Activated T-cell treated with anti-CD3 and anti-CD28 coated beads, Interleukin-2, amount 50 U/mL, for 24 hours (primary cell): ENCODE results near the gene PIRT.
"Not testable (repeated sequence)": the region's sequence is repeated elsewhere in the genome, so short reads cannot be mapped to it uniquely, and the experiment has no call there.

Source experiments
- DNase-seq: peaks from one replicate; pipeline ENCODE4 v3.0.0-alpha.2; 2020
- H3K27ac Mint-ChIP-seq: 2 replicates; pipeline ENCODE4 v1.8.0; 2020; ENCODE audit warnings: mild to moderate bottlenecking, mixed read lengths
- H3K27me3 Mint-ChIP-seq: 2 replicates; pipeline ENCODE4 v1.8.0; 2020; ENCODE audit warnings: mixed read lengths
- H3K36me3 Mint-ChIP-seq: 2 replicates; pipeline ENCODE4 v1.8.0; 2020; ENCODE audit warnings: low read depth, mixed read lengths
- H3K4me1 Mint-ChIP-seq: 2 replicates; pipeline ENCODE4 v1.8.0; 2020; ENCODE audit warnings: low read depth, mixed read lengths
- H3K4me3 Mint-ChIP-seq: 2 replicates; pipeline ENCODE4 v1.8.0; 2020; ENCODE audit warnings: mild to moderate bottlenecking, moderate library complexity, mixed read lengths
- H3K9me3 Mint-ChIP-seq: 2 replicates; pipeline ENCODE4 v1.8.0; 2020; ENCODE audit warnings: mixed read lengths

PIRT gene

DNA sequence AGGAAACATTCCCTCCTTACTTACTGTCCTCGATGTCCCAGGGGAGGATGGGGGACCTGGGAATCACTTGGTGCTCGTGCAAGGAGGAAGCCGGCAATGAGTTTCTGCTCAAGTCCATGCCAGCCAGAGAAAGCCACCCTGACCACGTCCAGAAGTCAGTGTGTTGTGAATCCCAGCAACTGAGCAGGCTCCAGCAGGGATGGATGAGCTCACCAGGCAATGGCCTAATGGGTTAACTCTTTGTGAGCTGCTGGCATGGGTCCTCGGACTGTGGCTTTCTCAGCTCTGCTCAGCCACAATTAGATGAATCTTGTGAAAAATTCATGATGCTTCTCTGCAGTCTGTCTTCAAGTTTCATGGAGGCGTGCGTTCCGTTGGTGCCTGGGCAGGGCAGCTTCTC is at the start of gene PIRT:
PIRT (minus strand) TSS at position 167 of the 400 bp plus-strand sequence. CDS start 12,442 bp downstream, outside the sequence.
- DNase-seq, result no peak
- no peak within 1 kb of the TSS for H3K27ac Mint-ChIP-seq
- H3K4me3 Mint-ChIP-seq, result no peak within 1 kb of the TSS
- no peaks in the 10 kb centered on the region for H3K4me1 Mint-ChIP-seq
- no peaks in the 10 kb centered on the region for H3K9me3 Mint-ChIP-seq
- no peaks in the 10 kb centered on the region for H3K27me3 Mint-ChIP-seq
- H3K36me3 Mint-ChIP-seq, result no peaks in the 10 kb centered on the region

DNA sequence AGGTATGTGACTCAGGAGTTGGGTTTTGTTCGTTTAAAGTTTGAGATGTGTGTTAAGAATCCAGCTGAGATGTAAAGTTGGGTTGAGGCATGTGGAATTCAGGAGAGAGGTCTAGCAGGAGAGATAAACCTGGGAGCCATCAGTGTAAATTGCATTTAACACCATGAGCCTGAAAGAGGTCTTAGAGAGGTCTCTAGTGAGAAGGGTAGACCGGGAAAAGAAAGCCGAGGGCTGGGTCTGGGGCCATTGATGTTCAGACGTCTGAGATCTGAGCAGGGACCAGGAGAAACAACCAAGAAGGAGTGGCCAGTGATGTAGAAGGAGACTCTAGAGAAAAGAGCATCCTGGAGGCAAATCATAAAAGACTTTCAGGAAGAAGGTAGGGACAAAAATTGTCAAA is 44.1 kb upstream of the PIRT start:
- Mint-ChIP-seq H3K4me1 (no peaks in the 10 kb centered on the region), H3K4me3 (no peak overlapping the region), H3K36me3 (no peaks in the 10 kb centered on the region), H3K27ac (no peak overlapping the region), H3K27me3 (peaks cover 24% of the 10 kb centered on the region), H3K9me3 (no peaks in the 10 kb centered on the region)
- no peak for DNase-seq

DNA sequence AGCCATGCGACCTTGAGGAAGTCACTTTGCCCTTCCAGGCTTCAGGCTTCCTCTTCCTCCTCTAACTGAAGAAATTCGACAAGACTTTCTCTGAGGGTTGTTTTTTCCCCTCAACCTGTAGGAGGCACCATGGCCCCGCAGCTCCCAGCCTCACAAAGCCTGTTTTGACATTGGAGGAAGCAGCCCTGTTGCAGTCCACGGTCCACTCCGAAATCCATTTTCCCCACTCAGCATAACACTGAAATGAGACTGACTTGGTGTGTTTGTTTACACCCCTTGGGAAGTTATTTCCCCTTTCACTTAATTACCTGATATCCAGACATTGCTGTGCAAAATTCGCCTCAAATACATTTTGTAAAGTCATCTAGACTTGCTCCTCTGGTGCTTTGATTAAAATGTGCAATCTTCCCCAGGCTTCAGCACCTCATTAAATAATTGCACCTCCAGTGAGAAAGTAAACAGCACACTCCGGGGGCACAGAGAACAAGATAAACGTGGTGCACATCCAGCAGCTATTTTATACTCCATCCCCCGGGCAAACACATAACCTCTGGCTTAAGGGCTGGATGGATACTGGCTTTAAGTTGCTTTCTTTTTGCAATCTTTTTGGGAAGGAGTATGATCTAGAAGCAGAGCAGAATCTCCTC is 41.4 kb upstream of the PIRT start:
- no peak overlapping the region for H3K27ac Mint-ChIP-seq
- no peak overlapping the region for H3K4me3 Mint-ChIP-seq
- no peak for DNase-seq
- peaks cover 38% of the 10 kb centered on the region for H3K27me3 Mint-ChIP-seq
- H3K4me1 Mint-ChIP-seq, result peaks cover 1% of the 10 kb centered on the region
- H3K36me3 Mint-ChIP-seq, result no peaks in the 10 kb centered on the region
- no peaks in the 10 kb centered on the region for H3K9me3 Mint-ChIP-seq

DNA sequence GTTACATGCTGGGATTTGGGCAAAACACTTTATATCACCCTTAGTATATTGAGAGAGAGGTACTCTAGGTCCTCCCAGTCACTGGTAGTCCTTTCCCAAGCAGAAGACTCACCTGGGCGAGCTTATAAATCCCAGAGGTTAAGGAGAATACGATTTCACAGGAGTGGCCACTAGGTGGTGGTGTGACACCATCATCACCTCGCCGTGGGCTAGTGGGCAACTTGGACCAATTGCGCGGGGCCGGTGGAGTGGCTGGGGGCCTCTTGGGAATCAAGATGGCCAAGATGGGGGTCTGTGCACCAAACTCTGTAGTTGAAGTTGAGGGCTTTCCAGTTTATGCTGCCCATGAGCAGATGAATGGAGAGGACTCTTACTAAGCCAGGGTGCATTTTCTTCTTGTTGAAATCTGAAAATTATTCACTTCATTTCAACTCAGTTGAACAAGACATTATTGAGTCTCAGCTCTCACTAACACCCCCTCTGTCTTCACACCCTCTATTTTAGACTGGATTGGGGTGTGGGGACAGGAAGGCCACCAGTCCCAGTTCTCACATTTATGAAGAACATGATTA is 38.2 kb upstream of the PIRT start:
- Mint-ChIP-seq H3K4me1 (peaks cover 1% of the 10 kb centered on the region), H3K27ac (no peak overlapping the region), H3K27me3 (peaks cover 56% of the 10 kb centered on the region), H3K36me3 (no peaks in the 10 kb centered on the region), H3K9me3 (no peaks in the 10 kb centered on the region), H3K4me3 (no peak overlapping the region)
- DNase-seq, result peak; percentile 42

DNA sequence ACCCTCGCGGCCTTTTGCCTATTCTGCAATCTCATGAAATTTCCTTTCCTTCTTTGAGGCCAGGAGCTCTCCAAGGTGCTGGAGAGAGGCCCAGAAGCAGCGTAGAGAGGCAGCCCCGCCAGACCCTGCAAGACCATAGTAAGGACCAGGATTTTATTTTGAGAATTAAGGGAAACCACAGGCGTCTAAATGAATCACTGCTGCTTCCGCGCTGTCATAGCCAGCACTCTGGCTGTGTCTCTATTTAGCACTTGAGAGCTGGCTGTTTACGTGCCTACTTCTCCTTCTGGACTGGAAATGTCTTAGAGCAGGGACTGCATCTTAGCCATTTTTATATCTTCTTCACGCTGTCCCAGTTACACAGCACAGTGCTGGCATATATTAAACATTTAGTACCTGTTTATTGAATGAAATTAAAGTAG is 37.6 kb upstream of the PIRT start:
- no peak for DNase-seq
- Mint-ChIP-seq H3K4me1 (peaks cover 1% of the 10 kb centered on the region), H3K27me3 (peaks cover 56% of the 10 kb centered on the region), H3K9me3 (no peaks in the 10 kb centered on the region), H3K4me3 (no peak overlapping the region), H3K36me3 (no peaks in the 10 kb centered on the region), H3K27ac (no peak overlapping the region)

DNA sequence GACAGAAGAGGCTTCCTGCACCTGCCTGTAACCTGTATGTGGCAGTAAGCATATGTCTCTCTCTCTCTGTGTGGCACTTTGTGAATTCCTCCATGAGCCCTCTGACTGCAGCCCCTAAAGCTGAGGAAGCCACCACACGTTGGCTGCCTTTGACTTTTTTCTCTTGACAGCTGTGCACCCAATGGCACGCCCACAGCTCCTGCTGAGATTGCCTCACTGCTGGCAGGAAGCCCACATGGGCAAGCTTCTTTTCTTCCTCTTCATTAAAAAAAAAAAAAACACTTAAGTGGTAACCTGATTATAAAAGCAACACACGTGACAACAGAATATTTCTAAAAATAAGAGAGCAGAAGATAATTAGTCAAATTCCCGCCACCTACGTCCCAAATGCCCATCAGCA is 34.0 kb upstream of the PIRT start:
- peaks cover 4% of the 10 kb centered on the region for H3K9me3 Mint-ChIP-seq

DNA sequence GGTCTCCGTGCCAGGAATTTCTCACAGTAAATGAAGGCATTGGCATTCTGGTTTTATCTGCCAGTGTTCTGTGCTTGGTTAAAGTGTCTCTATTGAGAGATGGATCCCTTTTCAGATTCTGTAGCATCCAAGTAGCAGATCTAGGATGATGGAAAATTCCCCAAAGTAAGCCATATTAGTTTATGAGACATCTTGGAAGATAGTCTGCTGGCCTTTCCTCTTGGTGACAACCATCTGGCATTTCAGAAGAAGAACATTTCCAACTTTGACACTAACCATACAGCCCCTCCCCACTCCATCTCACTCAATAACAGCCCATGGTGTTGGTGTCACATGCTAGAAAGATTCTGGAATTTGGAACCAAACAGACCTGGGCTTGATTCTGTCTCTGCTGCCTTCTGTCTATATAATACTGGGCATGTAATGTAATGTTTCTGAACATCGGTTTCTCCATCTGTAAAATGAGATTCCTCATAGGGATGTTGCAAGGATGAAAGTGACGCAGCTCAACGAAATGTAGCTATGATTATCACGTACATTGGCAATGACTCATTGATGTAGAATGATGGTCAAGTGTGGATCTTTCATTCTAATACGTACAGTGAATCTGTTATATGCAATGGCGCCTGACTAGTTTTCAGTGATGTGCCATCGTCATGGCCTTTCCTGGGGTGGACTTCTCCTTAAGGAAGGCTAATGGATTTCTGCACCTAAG is 32.6 kb upstream of the PIRT start:
- Mint-ChIP-seq H3K4me1 (no peaks in the 10 kb centered on the region), H3K4me3 (no peak overlapping the region), H3K27ac (no peak overlapping the region), H3K9me3 (peaks cover 4% of the 10 kb centered on the region), H3K27me3 (peaks cover 42% of the 10 kb centered on the region), H3K36me3 (no peaks in the 10 kb centered on the region)
- no peak for DNase-seq

More for the DNA sequence above, 34.0 kb upstream of the PIRT start:
- no peak overlapping the region for H3K4me3 Mint-ChIP-seq
- H3K36me3 Mint-ChIP-seq, result no peaks in the 10 kb centered on the region
- DNase-seq, result no peak
- no peak overlapping the region for H3K27ac Mint-ChIP-seq
- H3K4me1 Mint-ChIP-seq, result peaks cover 1% of the 10 kb centered on the region
- H3K27me3 Mint-ChIP-seq, result peaks cover 43% of the 10 kb centered on the region

DNA sequence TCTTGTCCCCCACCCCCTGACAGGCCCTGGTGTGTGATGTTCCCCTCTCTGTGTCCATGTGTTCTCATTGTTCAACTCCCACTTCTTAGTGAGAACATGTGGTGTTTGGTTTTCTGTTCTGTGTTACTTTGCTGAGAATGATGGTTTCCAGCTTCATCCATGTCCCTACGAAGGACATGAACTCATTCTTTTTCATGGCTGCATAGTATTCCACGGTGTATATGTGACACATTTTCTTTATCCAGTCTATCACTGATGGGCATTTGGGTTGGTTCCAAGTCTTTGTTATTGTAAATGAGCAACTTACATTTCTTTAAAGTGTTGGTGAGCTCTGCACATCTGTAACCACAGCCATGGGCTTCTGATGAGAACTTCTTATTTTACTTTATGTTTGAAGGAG is 30.9 kb upstream of the PIRT start:
- not testable (repeated sequence) for H3K4me3 Mint-ChIP-seq, H3K4me1 Mint-ChIP-seq, H3K36me3 Mint-ChIP-seq, DNase-seq, H3K27ac Mint-ChIP-seq, H3K9me3 Mint-ChIP-seq
- H3K27me3 Mint-ChIP-seq, result peaks cover 40% of the 10 kb centered on the region

DNA sequence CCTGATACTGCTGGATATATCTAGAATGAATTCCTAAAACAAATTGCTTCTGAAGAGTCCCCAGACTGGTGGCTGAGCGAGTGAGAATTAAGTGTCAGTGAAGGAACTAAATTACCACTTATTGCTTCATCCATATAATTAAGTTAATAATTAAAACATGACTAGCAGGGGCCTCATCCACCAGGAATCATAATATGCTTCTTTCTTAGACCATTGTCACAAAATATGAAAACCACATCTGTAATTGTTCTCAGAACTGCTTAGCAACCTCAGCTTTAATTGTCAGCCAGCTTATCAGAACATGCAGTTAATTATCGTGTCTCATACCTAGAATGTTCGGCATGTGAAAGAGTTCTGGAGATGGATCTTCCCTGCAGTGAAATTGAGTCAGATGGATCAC is 21.2 kb upstream of the PIRT start:
- H3K27ac Mint-ChIP-seq, result no peak overlapping the region
- H3K4me3 Mint-ChIP-seq, result no peak overlapping the region
- peaks cover 8% of the 10 kb centered on the region for H3K27me3 Mint-ChIP-seq
- no peaks in the 10 kb centered on the region for H3K36me3 Mint-ChIP-seq
- no peaks in the 10 kb centered on the region for H3K4me1 Mint-ChIP-seq
- no peak for DNase-seq
- H3K9me3 Mint-ChIP-seq, result peaks cover 13% of the 10 kb centered on the region

DNA sequence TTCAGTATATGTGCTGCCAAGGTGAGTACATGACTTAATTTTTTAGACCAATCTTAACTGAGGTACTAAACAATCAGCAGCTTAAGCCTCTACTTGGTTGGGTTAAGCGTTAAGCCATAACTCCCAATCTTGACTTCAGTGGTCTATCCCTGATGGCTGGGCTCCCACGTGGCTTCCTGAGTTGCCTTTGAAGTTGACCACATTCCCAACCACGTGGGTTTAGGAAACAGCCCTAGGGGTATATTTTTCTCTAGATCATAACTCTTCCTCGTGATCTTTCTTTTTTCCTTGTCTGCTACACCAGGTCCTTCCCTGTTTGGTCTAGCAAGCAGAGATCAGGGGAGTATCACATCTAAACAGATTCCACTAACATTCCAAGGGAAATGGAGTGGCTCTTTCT is 20.1 kb upstream of the PIRT start:
- no peak overlapping the region for H3K27ac Mint-ChIP-seq
- no peak overlapping the region for H3K4me3 Mint-ChIP-seq
- peaks cover 8% of the 10 kb centered on the region for H3K9me3 Mint-ChIP-seq
- H3K4me1 Mint-ChIP-seq, result no peaks in the 10 kb centered on the region
- DNase-seq, result no peak
- no peaks in the 10 kb centered on the region for H3K36me3 Mint-ChIP-seq
- H3K27me3 Mint-ChIP-seq, result peaks cover 1% of the 10 kb centered on the region

DNA sequence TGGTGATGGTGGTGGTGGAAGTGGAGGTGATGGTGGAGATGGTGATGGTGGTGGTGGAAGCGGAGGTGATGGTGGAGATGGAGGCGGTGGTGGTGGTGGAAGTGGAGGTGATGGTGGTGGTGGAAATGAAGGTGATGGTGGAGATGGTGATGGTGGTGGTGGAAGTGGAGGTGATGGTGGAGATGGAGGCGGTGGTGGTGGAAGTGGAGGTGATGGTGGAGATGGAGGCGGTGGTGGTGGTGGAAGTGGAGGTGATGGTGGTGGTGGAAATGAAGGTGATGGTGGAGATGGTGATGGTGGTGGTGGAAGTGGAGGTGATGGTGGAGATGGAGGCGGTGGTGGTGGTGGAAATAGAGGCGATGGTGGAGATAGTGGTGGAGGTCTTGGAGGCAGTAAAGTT is 8.7 kb upstream of the PIRT start:
- DNase-seq, H3K27me3 Mint-ChIP-seq, H3K4me3 Mint-ChIP-seq, H3K4me1 Mint-ChIP-seq, H3K36me3 Mint-ChIP-seq, H3K9me3 Mint-ChIP-seq, H3K27ac Mint-ChIP-seq: not testable (repeated sequence)

DNA sequence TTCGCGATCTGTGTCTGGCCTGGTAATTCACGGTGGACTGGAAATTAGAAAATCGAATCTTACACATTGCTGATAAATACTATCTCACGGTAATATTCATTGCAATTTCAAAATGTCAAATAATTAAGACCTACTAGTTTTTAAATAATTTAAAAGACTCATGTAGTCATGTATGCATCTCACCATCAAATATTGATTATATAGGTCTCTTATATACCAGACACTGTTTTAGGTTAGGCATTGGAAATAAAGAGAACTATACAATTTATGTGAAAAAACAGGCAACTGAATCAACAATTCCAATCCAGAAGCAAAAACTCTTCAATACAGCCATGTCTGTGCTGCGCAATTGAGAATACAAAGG is 7.5 kb upstream of the PIRT start:
- Mint-ChIP-seq H3K4me1 (peaks cover 8% of the 10 kb centered on the region), H3K27me3 (peaks cover 7% of the 10 kb centered on the region), H3K27ac (no peak overlapping the region), H3K9me3 (no peaks in the 10 kb centered on the region), H3K36me3 (no peaks in the 10 kb centered on the region), H3K4me3 (no peak overlapping the region)
- no peak for DNase-seq

DNA sequence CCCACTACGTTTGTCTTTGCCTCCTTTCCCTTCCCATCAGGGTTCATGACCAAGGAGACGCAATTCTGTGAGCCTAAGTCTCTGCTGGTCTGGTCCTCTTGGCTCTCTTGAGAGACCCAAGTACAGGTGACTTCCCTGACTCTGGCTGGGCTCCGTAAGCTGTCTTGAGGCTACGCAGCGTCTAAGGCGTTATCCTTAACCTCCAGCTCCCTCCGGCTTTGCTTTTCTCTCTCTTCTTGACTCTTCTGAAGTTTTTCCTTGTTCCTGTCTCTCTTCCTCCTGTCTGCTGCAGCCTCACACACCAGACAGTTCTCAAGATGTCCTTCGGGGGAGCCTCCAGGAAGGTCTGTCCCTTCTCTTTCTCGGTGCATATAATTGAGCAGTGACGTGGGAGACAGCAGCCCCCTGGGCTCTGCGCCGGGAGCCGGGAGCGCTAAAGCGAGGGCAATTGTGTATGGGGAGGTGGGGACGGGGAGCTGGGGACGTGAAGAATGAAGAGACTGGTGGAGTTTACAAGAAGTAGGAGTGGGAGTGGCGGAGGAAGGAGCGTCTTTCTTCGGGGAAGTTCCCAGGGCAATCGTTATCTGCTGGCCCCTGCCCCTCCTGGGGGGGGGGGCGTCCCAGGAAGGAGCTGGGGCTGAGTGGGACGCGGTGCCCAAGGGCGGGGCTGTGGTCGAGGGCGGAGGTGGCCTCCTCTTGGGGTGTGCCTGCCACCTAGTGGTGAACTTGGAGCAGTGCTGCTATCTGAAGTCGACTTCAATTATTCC is 6.9 kb upstream of the PIRT start:
- H3K36me3 Mint-ChIP-seq, result no peaks in the 10 kb centered on the region
- H3K27me3 Mint-ChIP-seq, result peaks cover 7% of the 10 kb centered on the region
- H3K27ac Mint-ChIP-seq, result no peak overlapping the region
- H3K4me1 Mint-ChIP-seq, result peaks cover 8% of the 10 kb centered on the region
- peak overlapping the region; percentile 70 for H3K4me3 Mint-ChIP-seq
- no peaks in the 10 kb centered on the region for H3K9me3 Mint-ChIP-seq
- peak; percentile 79 for DNase-seq

DNA sequence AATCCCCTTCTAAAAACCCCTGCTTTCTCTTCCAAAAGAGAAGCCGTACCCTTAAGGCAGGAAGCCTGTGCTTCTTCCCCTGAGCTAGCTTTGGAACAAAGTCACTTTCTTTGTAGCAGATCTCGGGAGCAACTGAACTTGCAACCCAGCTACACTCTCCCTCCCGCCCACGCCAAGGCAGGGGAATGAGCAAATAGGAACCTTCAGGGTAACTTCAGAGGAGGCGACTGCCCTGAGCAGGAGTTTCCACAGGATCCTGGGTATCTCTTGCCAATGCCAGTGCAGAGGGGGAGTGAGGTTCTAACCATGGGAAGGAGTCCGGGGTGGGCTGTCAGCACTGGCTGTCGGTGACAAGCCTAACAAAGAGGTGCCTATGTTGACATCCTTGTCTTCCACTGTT is 5.9 kb upstream of the PIRT start:
- Mint-ChIP-seq H3K27me3 (peaks cover 7% of the 10 kb centered on the region), H3K4me1 (peaks cover 8% of the 10 kb centered on the region), H3K36me3 (no peaks in the 10 kb centered on the region), H3K4me3 (no peak overlapping the region), H3K27ac (no peak overlapping the region), H3K9me3 (no peaks in the 10 kb centered on the region)
- no peak for DNase-seq

DNA sequence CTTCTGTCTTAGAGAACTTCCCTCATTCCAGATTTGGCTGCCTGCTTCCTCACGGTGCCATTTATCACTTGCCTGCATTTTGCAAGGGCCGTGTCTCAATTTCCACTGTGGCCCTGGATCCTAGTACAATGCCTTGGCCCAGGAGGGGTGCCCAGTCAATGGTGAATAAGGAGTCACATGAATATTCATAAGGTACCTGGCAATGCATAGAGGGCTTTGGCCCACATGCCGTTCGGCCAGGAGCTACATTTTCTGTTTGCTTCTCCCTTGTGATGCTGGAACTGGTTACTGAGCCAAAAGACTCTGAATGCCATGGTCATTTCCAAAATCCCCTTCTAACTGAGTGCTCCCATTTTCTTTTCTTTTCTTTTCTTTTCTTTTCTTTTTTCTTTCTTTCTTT is 4.8 kb upstream of the PIRT start:
- Mint-ChIP-seq H3K4me3 (no peak overlapping the region), H3K9me3 (no peaks in the 10 kb centered on the region), H3K27me3 (peaks cover 7% of the 10 kb centered on the region), H3K36me3 (no peaks in the 10 kb centered on the region), H3K4me1 (peaks cover 8% of the 10 kb centered on the region), H3K27ac (no peak overlapping the region)
- DNase-seq, result no peak
